ENCODE data around the gene OR6C70. TPM values are rescaled to one million over a fixed set of nuclear protein-coding genes. Genes with fewer than 3 reads are reported as not detected.
"Not testable (repeated sequence)": the region's sequence is repeated elsewhere in the genome, so short reads cannot be mapped to it uniquely, and the experiment has no call there.

Gene OR6C70
- total RNA-seq, 1 experiment from 2014 or later, result not detected

GRCh38 chr12:55472264-55472663 lies 2.3 kb upstream of the OR6C70 start:
- intact Hi-C loops (cut with micrococcal nuclease; ENCODE audit: unreplicated experiment), result no loop called here
- Histone ChIP-seq H3K9me3 (no peaks in the 10 kb centered on the region), H3K27me3 (replicated peaks; ENCODE audit: control insufficient read depth, insufficient read depth, low read length) (no peaks in the 10 kb centered on the region; the same call in 1 of the 2 replicates), H3K36me3 (ENCODE audit: control insufficient read depth, insufficient read depth, low read length) (no peaks in the 10 kb centered on the region), H3K4me3 (ENCODE audit: low read depth, low read length) (no peak overlapping the region), H3K4me1 (no peaks in the 10 kb centered on the region)
- H3K27ac Mint-ChIP-seq (ENCODE audit: unreplicated experiment), result no peak overlapping the region
- no peak for DNase-seq
- no peak overlapping the region for H3K4me3 Mint-ChIP-seq (ENCODE audit: unreplicated experiment)
- CTCF ChIA-PET, result no interaction called here
- H3K27me3 Mint-ChIP-seq (ENCODE audit: insufficient read depth, unreplicated experiment), result no peaks in the 10 kb centered on the region
- H3K4me1 Mint-ChIP-seq (ENCODE audit: low read depth, unreplicated experiment), result no peaks in the 10 kb centered on the region
- POLR2A ChIA-PET, result no interaction called here
- H3K36me3 Mint-ChIP-seq (ENCODE audit: insufficient read depth, unreplicated experiment), result no peaks in the 10 kb centered on the region
- no TSS peak for BruUV-seq (replicated peaks)
- H3K9me3 Mint-ChIP-seq (ENCODE audit: unreplicated experiment), result no peaks in the 10 kb centered on the region
- no peak for TF ChIP-seq CTCF (IDR thresholded peaks at IDR 0.05; ENCODE audit: insufficient read depth in 1 of 2, low read depth in 1 of 2, low read length in 1 of 2, severe bottlenecking in 1 of 2, unreplicated experiment in 1 of 2)

GRCh38 chr12:55469291-55469690 lies 647 bp downstream of the OR6C70 start:
- no peaks in the 10 kb centered on the region for H3K9me3 Mint-ChIP-seq (ENCODE audit: unreplicated experiment)
- no peaks in the 10 kb centered on the region for H3K27me3 Mint-ChIP-seq (ENCODE audit: insufficient read depth, unreplicated experiment)
- intact Hi-C loops (cut with micrococcal nuclease; ENCODE audit: unreplicated experiment), result no loop called here
- no peak overlapping the region for H3K27ac Mint-ChIP-seq (ENCODE audit: unreplicated experiment)
- no peaks in the 10 kb centered on the region; the same call in 1 of the 2 replicates for H3K27me3 ChIP-seq (replicated peaks; ENCODE audit: control insufficient read depth, insufficient read depth, low read length)
- H3K4me1 ChIP-seq, result no peaks in the 10 kb centered on the region
- H3K36me3 ChIP-seq (ENCODE audit: control insufficient read depth, insufficient read depth, low read length), result no peaks in the 10 kb centered on the region
- H3K4me3 Mint-ChIP-seq (ENCODE audit: unreplicated experiment), result no peak overlapping the region
- no peak for TF ChIP-seq CTCF (IDR thresholded peaks at IDR 0.05; ENCODE audit: insufficient read depth in 1 of 2, low read depth in 1 of 2, low read length in 1 of 2, severe bottlenecking in 1 of 2, unreplicated experiment in 1 of 2)
- no peak for DNase-seq
- no peaks in the 10 kb centered on the region for H3K36me3 Mint-ChIP-seq (ENCODE audit: insufficient read depth, unreplicated experiment)
- H3K4me1 Mint-ChIP-seq (ENCODE audit: low read depth, unreplicated experiment), result no peaks in the 10 kb centered on the region
- POLR2A ChIA-PET, result no interaction called here
- no peak overlapping the region for H3K4me3 ChIP-seq (ENCODE audit: low read depth, low read length)
- CTCF ChIA-PET, result no interaction called here
- BruUV-seq (replicated peaks), result no TSS peak
- H3K9me3 ChIP-seq, result no peaks in the 10 kb centered on the region

- H3K27ac Mint-ChIP-seq (ENCODE audit: unreplicated experiment), result no peak overlapping the region
- H3K4me3 ChIP-seq (ENCODE audit: low read depth, low read length), result no peak overlapping the region
- H3K4me3 Mint-ChIP-seq (ENCODE audit: unreplicated experiment), result no peak overlapping the region
- no peaks in the 10 kb centered on the region for H3K27me3 Mint-ChIP-seq (ENCODE audit: insufficient read depth, unreplicated experiment)
- no peaks in the 10 kb centered on the region; the same call in 1 of the 2 replicates for H3K27me3 ChIP-seq (replicated peaks; ENCODE audit: control insufficient read depth, insufficient read depth, low read length)
- POLR2A ChIA-PET, result no interaction called here
- CTCF ChIA-PET, result no interaction called here
- H3K4me1 Mint-ChIP-seq (ENCODE audit: low read depth, unreplicated experiment), result no peaks in the 10 kb centered on the region
- TF ChIP-seq CTCF (IDR thresholded peaks at IDR 0.05; ENCODE audit: insufficient read depth in 1 of 2, low read depth in 1 of 2, low read length in 1 of 2, severe bottlenecking in 1 of 2, unreplicated experiment in 1 of 2), result no peak
- no peaks in the 10 kb centered on the region for H3K9me3 ChIP-seq
- BruUV-seq (replicated peaks), result no TSS peak
- H3K36me3 ChIP-seq (ENCODE audit: control insufficient read depth, insufficient read depth, low read length), result no peaks in the 10 kb centered on the region
- H3K9me3 Mint-ChIP-seq (ENCODE audit: unreplicated experiment), result no peaks in the 10 kb centered on the region
- intact Hi-C loops (cut with micrococcal nuclease; ENCODE audit: unreplicated experiment), result no loop called here
- no peak for DNase-seq
- no peaks in the 10 kb centered on the region for H3K4me1 ChIP-seq
- no peaks in the 10 kb centered on the region for H3K36me3 Mint-ChIP-seq (ENCODE audit: insufficient read depth, unreplicated experiment)
Measured at GRCh38 chr12:55467836-55468235, 2.1 kb downstream of the OR6C70 start.

GRCh38 chr12:55464926-55465325 lies 5.0 kb downstream of the OR6C70 start:
- H3K4me1 ChIP-seq; H3K27me3 Mint-ChIP-seq (ENCODE audit: insufficient read depth, unreplicated experiment); H3K9me3 ChIP-seq; CTCF ChIA-PET; intact Hi-C loops (cut with micrococcal nuclease; ENCODE audit: unreplicated experiment); POLR2A ChIA-PET; H3K4me3 ChIP-seq (ENCODE audit: low read depth, low read length); H3K4me3 Mint-ChIP-seq (ENCODE audit: unreplicated experiment); H3K36me3 Mint-ChIP-seq (ENCODE audit: insufficient read depth, unreplicated experiment); H3K27ac Mint-ChIP-seq (ENCODE audit: unreplicated experiment); BruUV-seq (replicated peaks); H3K36me3 ChIP-seq (ENCODE audit: control insufficient read depth, insufficient read depth, low read length); H3K4me1 Mint-ChIP-seq (ENCODE audit: low read depth, unreplicated experiment); DNase-seq; H3K27me3 ChIP-seq (replicated peaks; ENCODE audit: control insufficient read depth, insufficient read depth, low read length): not testable (repeated sequence)
- H3K9me3 Mint-ChIP-seq (ENCODE audit: unreplicated experiment), result peaks cover 15% of the 10 kb centered on the region
